HepG2 (cell line): Measurements from ENCODE around the gene OSBPL3. TPM values are rescaled to one million over a fixed set of nuclear protein-coding genes. Genes with fewer than 3 reads are reported as not detected.

Experiments
- ATAC-seq: fragments of 200-7000 bp; cut with Tn5 transposase; 3 replicates; pipeline ENCODE4 v1.9.1; 2020; ENCODE audit warnings: mild to moderate bottlenecking, moderate library complexity
- BruUV-seq: library from RNA; stranded (reverse); fragments of 400-500 nt; replicated peaks from 2 replicates; lab custom pipeline; 2021; lab: Mats Ljungman, UMichigan
- CTCF ChIA-PET: fragments of 300-600 bp; formaldehyde crosslinking; extraction: SDS; loops from one replicate; lab custom pipeline; 2021; ENCODE audit warnings: low total read pairs, inconsistent platforms, low intra/inter-chr PET ratio; lab: Yijun Ruan, JAX
- POLR2A ChIA-PET: fragments of 350-600 bp; sonication (Branson Sonifier 250); formaldehyde crosslinking; loops from one replicate; lab custom pipeline; 2020; ENCODE audit warnings: antibody characterized with exemption, inconsistent platforms; lab: Yijun Ruan, JAX
- DNase-seq: peaks from one replicate; pipeline ENCODE4 v3.0.0-alpha.2; 2015; ENCODE audit warnings: low spot score
- FAIRE-seq: peaks from 3 replicates; lab custom pipeline; 2011; peaks lifted over from hg19 to GRCh38; lab: Jason Lieb, UNC
- H2AFZ ChIP-seq: one replicate; pipeline ENCODE4 v1.6.1; 2011; ENCODE audit warnings: low read length, inconsistent platforms
- H3K27ac ChIP-seq: fragments of 300-600 bp; 3 replicates; pipeline ENCODE4 v1.8.0; 2011; ENCODE audit warnings: mixed run types, mild to moderate bottlenecking, mixed read lengths, low read length, inconsistent platforms; ENCODE audit not compliant: insufficient read depth; ENCODE audit errors: extremely low read length
- H3K27me3 ChIP-seq, 2 experiments: fragments of 200-600 bp in 1 of 2; 2 replicates in 1 of 2; 3 replicates in 1 of 2; pipeline versions ENCODE4 v1.6.0 to v1.8.0; 2011; ENCODE audit warnings: low read length in 2 of 2, mild to moderate bottlenecking in 2 of 2, moderate library complexity in 2 of 2, inconsistent platforms in 1 of 2; ENCODE audit not compliant: insufficient read depth in 2 of 2, control insufficient read depth in 1 of 2
- H3K36me3 ChIP-seq, 2 experiments: fragments of 200-600 bp in 1 of 2; replicated peaks in 1 of 2; 2 replicates in 1 of 2; 3 replicates in 1 of 2; pipeline versions ENCODE4 v1.5.1 to v1.8.0; 2011; ENCODE audit warnings: low read length in 2 of 2, inconsistent platforms in 1 of 2; ENCODE audit not compliant: insufficient read depth in 2 of 2, control insufficient read depth in 1 of 2
- H3K4me1 ChIP-seq: 2 replicates; pipeline ENCODE4 v1.5.1; 2012; ENCODE audit warnings: low read length, inconsistent platforms; ENCODE audit not compliant: insufficient read depth
- H3K4me2 ChIP-seq: 2 replicates; pipeline ENCODE4 v1.6.0; 2011; ENCODE audit warnings: low read depth, low read length, inconsistent platforms
- H3K4me3 ChIP-seq, 3 experiments: fragments of 200-600 bp in 1 of 3; sonication (generic), shearing (Covaris generic) in 1 of 3; replicated peaks in 1 of 3; 2 replicates each; pipeline ENCODE4 v1.5.1; 2011 to 2016; ENCODE audit warnings: low read length in 3 of 3, inconsistent platforms in 2 of 3, low read depth in 2 of 3, mild to moderate bottlenecking in 2 of 3, control low read depth in 1 of 3, mixed read lengths in 1 of 3; ENCODE audit not compliant: insufficient read depth in 1 of 3
- H3K79me2 ChIP-seq: one replicate; pipeline ENCODE4 v1.6.1; 2011; ENCODE audit warnings: low read length, inconsistent platforms; ENCODE audit not compliant: insufficient read depth
- H3K9ac ChIP-seq: 2 replicates; pipeline ENCODE4 v1.6.0; 2011; ENCODE audit warnings: mild to moderate bottlenecking, low read depth, low read length, inconsistent platforms; ENCODE audit not compliant: insufficient read depth
- H3K9me3 ChIP-seq: 2 replicates; pipeline ENCODE4 v1.5.1; 2012; ENCODE audit warnings: mild to moderate bottlenecking, low read length
- H4K20me1 ChIP-seq: 2 replicates; pipeline ENCODE4 v1.6.0; 2011; ENCODE audit warnings: inconsistent platforms, mild to moderate bottlenecking, low read length, moderate library complexity; ENCODE audit not compliant: insufficient read depth
- BCLAF1 ChIP-seq: fragments of 450-650 bp; IDR thresholded peaks from 2 replicates; pipeline ENCODE4 v1.6.1; 2017; ENCODE audit warnings: mild to moderate bottlenecking
- GTF3A ChIP-seq: sonication (generic); formaldehyde crosslinking; conservative IDR thresholded peaks from 2 replicates; pipeline ENCODE4 v1.4.0; 2020; ENCODE audit warnings: mild to moderate bottlenecking, missing genetic modification reagents
- JUND ChIP-seq: sonication (generic); formaldehyde crosslinking; IDR thresholded peaks from 2 replicates; pipeline ENCODE4 v1.8.0; 2022; ENCODE audit warnings: mild to moderate bottlenecking, missing genetic modification reagents
- KIAA2018 ChIP-seq: sonication (generic); formaldehyde crosslinking; IDR thresholded peaks from 2 replicates; pipeline ENCODE4 v1.5.0; 2020; ENCODE audit warnings: mild to moderate bottlenecking, missing genetic modification reagents, borderline replicate concordance
- MEIS2 ChIP-seq: sonication (generic); formaldehyde crosslinking; IDR thresholded peaks from 2 replicates; pipeline ENCODE4 v1.9.0; 2021; ENCODE audit warnings: mild to moderate bottlenecking, missing genetic modification reagents
- PCBP1 ChIP-seq: fragments of 200-400 bp; formaldehyde crosslinking; IDR thresholded peaks from 2 replicates; pipeline ENCODE4 v1.6.1; 2017; ENCODE audit warnings: mild to moderate bottlenecking, low read depth, low read length, borderline replicate concordance
- SMAD3 ChIP-seq: sonication (generic); formaldehyde crosslinking; IDR thresholded peaks from 2 replicates; pipeline ENCODE4 v1.4.0; 2020; ENCODE audit warnings: missing genetic modification reagents
- TOPORS ChIP-seq: sonication (generic); formaldehyde crosslinking; IDR thresholded peaks from 2 replicates; pipeline ENCODE4 v1.8.0; 2023; ENCODE audit warnings: mild to moderate bottlenecking, missing genetic modification reagents
- XRCC5 ChIP-seq: fragments of 200-400 bp; formaldehyde crosslinking; optimal IDR thresholded peaks from 2 replicates; pipeline ENCODE3; 2017; ENCODE audit warnings: mild to moderate bottlenecking, low read length
- YEATS2 ChIP-seq: sonication (generic); formaldehyde crosslinking; IDR thresholded peaks from 2 replicates; pipeline ENCODE4 v1.4.0; 2020; ENCODE audit warnings: missing genetic modification reagents, borderline replicate concordance
- ZMAT3 ChIP-seq: sonication (generic); formaldehyde crosslinking; conservative IDR thresholded peaks from 2 replicates; pipeline ENCODE4 v1.7.0; 2021; ENCODE audit warnings: missing genetic modification reagents
- ZNF75D ChIP-seq: sonication (generic); formaldehyde crosslinking; IDR thresholded peaks from 2 replicates; pipeline ENCODE4 v1.8.1; 2023; ENCODE audit warnings: missing genetic modification reagents, mild to moderate bottlenecking, borderline replicate concordance
- ZNF776 ChIP-seq: sonication (generic); formaldehyde crosslinking; IDR thresholded peaks from 2 replicates; pipeline ENCODE4 v1.4.0; 2020; ENCODE audit warnings: mild to moderate bottlenecking, missing genetic modification reagents
- ZNF816 ChIP-seq: sonication (generic); formaldehyde crosslinking; IDR thresholded peaks from 2 replicates; pipeline ENCODE4 v1.8.0; 2022; ENCODE audit warnings: missing genetic modification reagents, mild to moderate bottlenecking, borderline replicate concordance
- WGBS: methylation state at CpG from one replicate; pipeline ENCODE4 v1.1.6; 2017; ENCODE audit warnings: low lambda C conversion rate; 5-methylcytosine and 5-hydroxymethylcytosine counted together
- in situ Hi-C: cut with HindIII; loops from 2 replicates; pipeline ENCODE4 v1.10.0; 2017; ENCODE audit warnings: low pct_unique_long_range_greater_than_20kb; ENCODE audit not compliant: extremely low pct_ligation_motif_present
- intact Hi-C: fragments of 100-400 bp; cut with micrococcal nuclease; formaldehyde crosslinking; loops from one replicate; pipeline ENCODE4 v1.10.0; 2022; ENCODE audit not compliant: unreplicated experiment
- polyA plus RNA-seq, 8 experiments: library from polyadenylated mRNA; depleted of rRNA in 3 of 8; stranded (reverse) in 7 of 8; unstranded in 1 of 8; fragments of >200 nt; fragmentation: Illumina TruSeq in 4 of 8; extraction: Trizol in 4 of 8; gene quantifications; 2 replicates each; pipeline versions ENCODE4 v1.2.1 to v1.2.3, GENCODE V29; 2011 to 2016; ENCODE audit warnings: low read depth in 4 of 8, missing spikeins in 1 of 8, mixed read lengths in 1 of 8; ENCODE audit not compliant: insufficient read depth in 1 of 8
- total RNA-seq, 5 experiments: library from RNA; depleted of rRNA; stranded (reverse); fragments of >200 nt; fragmentation: Illumina TruSeq; extraction: Trizol; gene quantifications; 2 replicates each; pipeline ENCODE4 v1.2.3, GENCODE V29; 2016; ENCODE audit warnings: low read depth in 1 of 5

OSBPL3 gene
- total and polyA plus RNA-seq, 2 of the 13 experiments (the other 11 are each of a cell fraction or from before 2014, with no cell fraction given), result 8.8 to 28.9 TPM

GRCh38 chr7:24830440-24831050 is 149.4 kb downstream of the OSBPL3 start:
- no peak for ATAC-seq
- CTCF ChIA-PET, result no interaction called here
- no peak for TF ChIP-seq ZNF776 (CRISPR knock-in tag)
- TF ChIP-seq TOPORS, result no peak
- no peak for TF ChIP-seq BCLAF1
- TF ChIP-seq JUND (CRISPR knock-in tag), result no peak
- TF ChIP-seq XRCC5, result no peak
- no peak for TF ChIP-seq PCBP1
- TF ChIP-seq ZNF816 (CRISPR knock-in tag), result no peak
- TF ChIP-seq SMAD3 (CRISPR knock-in tag), result no peak
- no peak for TF ChIP-seq ZMAT3 (CRISPR knock-in tag)
- no peak for TF ChIP-seq KIAA2018 (CRISPR knock-in tag)
- no peak for TF ChIP-seq MEIS2 (CRISPR knock-in tag)
- TF ChIP-seq YEATS2, result no peak
- no peak for TF ChIP-seq GTF3A
- no peak for TF ChIP-seq ZNF75D (CRISPR knock-in tag)

More at GRCh38 chr7:24830440-24831050, 149.4 kb downstream of the OSBPL3 start:
- H3K9ac ChIP-seq, result no peak overlapping the region
- in situ Hi-C loops, result no loop called here
- no peak overlapping the region for H2AFZ ChIP-seq
- 97% methylated on average over 9 of the region's 9 CpGs for WGBS
- intact Hi-C loops, result no loop called here
- H3K4me1 ChIP-seq, result peaks cover 31% of the 10 kb centered on the region
- H4K20me1 ChIP-seq, result no peaks in the 10 kb centered on the region
- no peaks in the 10 kb centered on the region for H3K27me3 ChIP-seq
- POLR2A ChIA-PET, result no interaction called here
- no peaks in the 10 kb centered on the region for H3K79me2 ChIP-seq
- H3K9me3 ChIP-seq, result no peaks in the 10 kb centered on the region
- DNase-seq (no peak), FAIRE-seq (no peak)
- peaks cover 0 to 13% of the 10 kb centered on the region in 2 experiments; a peak in 2 of 5 replicates for H3K36me3 ChIP-seq
- no peak overlapping the region for H3K27ac ChIP-seq
- BruUV-seq, result no TSS peak
- no peak overlapping the region for H3K4me3 ChIP-seq
- no peak overlapping the region for H3K4me2 ChIP-seq
